ENCODE results near the gene RNLS.

DNA sequence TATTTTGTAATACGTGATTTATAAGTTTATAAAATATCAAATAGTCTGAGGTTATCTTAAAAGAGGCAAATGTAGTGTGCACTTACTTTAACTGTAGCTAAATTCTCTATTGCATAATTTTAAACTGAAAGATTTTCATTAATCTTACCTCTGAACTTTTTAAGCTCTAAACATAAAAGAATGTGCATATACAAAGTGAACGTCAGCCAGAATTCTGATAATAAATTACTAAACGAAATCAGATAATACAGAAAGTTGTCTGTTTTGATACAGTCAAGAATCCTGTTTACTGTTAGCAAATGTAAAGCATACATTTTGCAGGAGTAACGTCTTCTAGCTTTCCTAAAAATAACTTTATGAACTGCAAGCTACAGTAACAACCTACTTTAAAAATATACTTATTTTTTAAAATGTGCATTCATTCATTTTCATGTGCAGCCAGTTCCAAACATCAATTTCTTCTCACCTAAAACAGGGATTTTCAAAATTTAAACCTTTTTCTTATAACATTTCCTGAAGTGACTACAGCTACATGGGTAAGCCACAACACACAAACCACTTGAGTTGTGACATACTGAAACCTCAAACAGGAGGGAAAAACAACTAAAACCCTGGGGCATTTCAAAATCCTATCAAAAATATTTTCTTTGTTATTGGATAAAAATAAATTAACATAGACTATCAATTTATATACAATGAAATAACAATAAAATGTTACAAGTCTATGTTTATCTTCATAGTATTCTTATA is 92.7 kb downstream of the RNLS start:
- TF ChIP-seq, protein P1, sequence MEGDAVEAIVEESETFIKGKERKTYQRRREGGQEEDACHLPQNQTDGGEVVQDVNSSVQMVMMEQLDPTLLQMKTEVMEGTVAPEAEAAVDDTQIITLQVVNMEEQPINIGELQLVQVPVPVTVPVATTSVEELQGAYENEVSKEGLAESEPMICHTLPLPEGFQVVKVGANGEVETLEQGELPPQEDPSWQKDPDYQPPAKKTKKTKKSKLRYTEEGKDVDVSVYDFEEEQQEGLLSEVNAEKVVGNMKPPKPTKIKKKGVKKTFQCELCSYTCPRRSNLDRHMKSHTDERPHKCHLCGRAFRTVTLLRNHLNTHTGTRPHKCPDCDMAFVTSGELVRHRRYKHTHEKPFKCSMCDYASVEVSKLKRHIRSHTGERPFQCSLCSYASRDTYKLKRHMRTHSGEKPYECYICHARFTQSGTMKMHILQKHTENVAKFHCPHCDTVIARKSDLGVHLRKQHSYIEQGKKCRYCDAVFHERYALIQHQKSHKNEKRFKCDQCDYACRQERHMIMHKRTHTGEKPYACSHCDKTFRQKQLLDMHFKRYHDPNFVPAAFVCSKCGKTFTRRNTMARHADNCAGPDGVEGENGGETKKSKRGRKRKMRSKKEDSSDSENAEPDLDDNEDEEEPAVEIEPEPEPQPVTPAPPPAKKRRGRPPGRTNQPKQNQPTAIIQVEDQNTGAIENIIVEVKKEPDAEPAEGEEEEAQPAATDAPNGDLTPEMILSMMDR (IDR thresholded peaks at IDR 0.05; ENCODE audit: low read length): no peak
- no peak for TF ChIP-seq EZH2 (IDR thresholded peaks at IDR 0.05; ENCODE audit: borderline replicate concordance, low read length)

Data from OCI-LY1 (cell line).